GM19043 (cell line): ENCODE data around the gene GLI2.

Experiments
- ATAC-seq: cut with Tn5 transposase; IDR thresholded peaks from one replicate; pipeline ENCODE4 v1.9.1; 2021; ENCODE audit warnings: low read depth; ENCODE audit not compliant: unreplicated experiment

GLI2 gene

GRCh38 chr2:120768112-120769048 lies 32.7 kb downstream of the GLI2 start:
- ATAC-seq, result no peak

GRCh38 chr2:120769076-120769786 lies 33.6 kb downstream of the GLI2 start:
- no peak for ATAC-seq

- no peak for ATAC-seq
These were observed 34.1 kb downstream of the GLI2 start for GRCh38 chr2:120769787-120770120.

- ATAC-seq, result no peak
These were observed 34.5 kb downstream of the GLI2 start for GRCh38 chr2:120770176-120770575.

GRCh38 chr2:120770641-120771040 lies 35.0 kb downstream of the GLI2 start:
- ATAC-seq, result no peak

GRCh38 chr2:120771111-120771780 lies 35.6 kb downstream of the GLI2 start:
- no peak for ATAC-seq

GRCh38 chr2:120771781-120772208 lies 36.1 kb downstream of the GLI2 start:
- no peak for ATAC-seq

GRCh38 chr2:120772261-120772660 lies 36.6 kb downstream of the GLI2 start:
- no peak for ATAC-seq

- ATAC-seq, result no peak
These were observed 37.6 kb downstream of the GLI2 start for GRCh38 chr2:120773186-120773800.

GRCh38 chr2:120774557-120775160 lies 39.0 kb downstream of the GLI2 start:
- ATAC-seq, result no peak

GRCh38 chr2:120775194-120775593 lies 39.5 kb downstream of the GLI2 start:
- ATAC-seq, result no peak

- no peak for ATAC-seq
These were observed 40.3 kb downstream of the GLI2 start for GRCh38 chr2:120775801-120776589.

- no peak for ATAC-seq
These were observed 41.0 kb downstream of the GLI2 start for GRCh38 chr2:120776649-120777048.

GRCh38 chr2:120777170-120777751 lies 41.6 kb downstream of the GLI2 start:
- ATAC-seq, result no peak

GRCh38 chr2:120777787-120778186 lies 42.1 kb downstream of the GLI2 start:
- no peak for ATAC-seq

- no peak for ATAC-seq
These were observed 42.6 kb downstream of the GLI2 start for GRCh38 chr2:120778244-120778643.

- no peak for ATAC-seq
These were observed 44.2 kb downstream of the GLI2 start for GRCh38 chr2:120779781-120780283.

- ATAC-seq, result no peak
These were observed 44.7 kb downstream of the GLI2 start for GRCh38 chr2:120780402-120780801.

GRCh38 chr2:120783371-120783791 lies 47.7 kb downstream of the GLI2 start:
- no peak for ATAC-seq
